Cerebellar nuclear complex (tissue), 1 donor: ENCODE results near the gene HEMK1.

Experiments
- DNase-seq, 2 experiments: peaks; one replicate each; lab custom pipeline; 2025; lab: John Stamatoyannopoulos, UW

Gene HEMK1

DNA sequence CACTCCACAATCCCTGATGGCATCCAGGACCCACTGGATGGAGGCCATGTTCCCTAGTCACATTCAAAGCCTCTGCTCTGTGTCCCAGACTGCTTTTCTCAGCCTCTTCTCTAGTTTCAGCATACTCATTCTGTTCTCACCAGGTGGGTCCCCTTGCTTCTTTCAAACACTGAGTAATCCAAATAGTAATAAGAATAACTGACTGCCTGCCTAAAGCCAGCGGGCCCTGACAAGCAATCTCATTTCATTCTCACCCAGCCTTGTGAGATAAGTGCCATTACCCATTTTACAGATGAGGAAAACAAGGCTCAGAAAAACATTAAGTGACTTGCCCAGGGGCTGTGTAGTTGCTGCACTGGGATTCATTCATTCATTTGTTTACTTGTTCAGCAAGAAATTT, 73.1 kb downstream of the HEMK1 start:
- no peak for DNase-seq

DNA sequence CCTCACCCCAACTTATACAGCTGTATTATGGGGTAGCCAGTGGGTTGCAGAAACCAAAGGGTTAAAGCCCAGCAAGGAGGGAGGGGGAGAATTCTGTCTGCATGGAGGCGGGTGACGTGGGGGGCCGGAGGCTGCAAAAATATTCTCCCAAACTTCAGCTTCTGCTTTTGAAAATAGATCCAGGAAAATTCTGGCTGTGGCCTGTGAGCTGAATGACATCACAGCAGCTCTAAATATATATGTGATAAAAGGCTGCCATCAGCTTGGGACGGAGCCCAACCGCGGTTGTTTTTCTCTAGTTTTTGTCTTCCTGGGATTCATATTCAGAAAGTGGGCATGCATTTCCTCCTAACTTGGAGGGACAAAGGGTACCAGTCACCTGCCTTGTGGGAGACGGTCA, 75.2 kb downstream of the HEMK1 start:
- no peak for DNase-seq

DNA sequence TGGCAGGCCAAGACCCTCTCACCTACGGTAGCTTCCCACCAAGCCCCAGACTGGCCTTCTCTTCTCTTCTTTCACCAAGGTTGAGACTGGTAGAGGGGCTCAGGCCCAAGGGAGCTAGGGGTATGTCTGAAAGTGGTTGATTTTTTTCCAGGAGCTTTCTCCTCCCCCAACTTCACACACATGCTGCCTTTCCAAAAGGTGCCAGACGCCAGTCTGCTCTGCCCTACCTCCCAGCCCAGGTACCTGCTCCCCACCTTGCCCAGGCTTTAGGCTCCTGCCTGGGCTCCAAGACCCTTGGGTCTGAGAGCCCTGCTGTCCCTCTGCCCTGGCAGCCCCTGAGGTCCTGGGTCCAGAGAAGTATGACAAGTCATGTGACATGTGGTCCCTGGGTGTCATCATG, 76.1 kb downstream of the HEMK1 start:
- DNase-seq = no peak
